CD4-positive, alpha-beta T cell treated with Interferon gamma for 1 hour (primary cell): ENCODE measurements around the gene DMRTA1.
"Not testable (repeated sequence)": the region's sequence is repeated elsewhere in the genome, so short reads cannot be mapped to it uniquely, and the experiment has no call there.

ENCODE experiments used
- DNase-seq: peaks from one replicate; pipeline ENCODE4 v3.0.0-alpha.2; 2020

Gene DMRTA1

GRCh38 chr9:22446589-22446949, at the start of gene DMRTA1:
TSS of gene DMRTA1 (plus strand) at chr9:22446824. CDS start at chr9:22447066, 242 bp downstream.
- no peak for DNase-seq

GRCh38 chr9:22401671-22402070, 45.0 kb upstream of the DMRTA1 start:
- no peak for DNase-seq

DNA sequence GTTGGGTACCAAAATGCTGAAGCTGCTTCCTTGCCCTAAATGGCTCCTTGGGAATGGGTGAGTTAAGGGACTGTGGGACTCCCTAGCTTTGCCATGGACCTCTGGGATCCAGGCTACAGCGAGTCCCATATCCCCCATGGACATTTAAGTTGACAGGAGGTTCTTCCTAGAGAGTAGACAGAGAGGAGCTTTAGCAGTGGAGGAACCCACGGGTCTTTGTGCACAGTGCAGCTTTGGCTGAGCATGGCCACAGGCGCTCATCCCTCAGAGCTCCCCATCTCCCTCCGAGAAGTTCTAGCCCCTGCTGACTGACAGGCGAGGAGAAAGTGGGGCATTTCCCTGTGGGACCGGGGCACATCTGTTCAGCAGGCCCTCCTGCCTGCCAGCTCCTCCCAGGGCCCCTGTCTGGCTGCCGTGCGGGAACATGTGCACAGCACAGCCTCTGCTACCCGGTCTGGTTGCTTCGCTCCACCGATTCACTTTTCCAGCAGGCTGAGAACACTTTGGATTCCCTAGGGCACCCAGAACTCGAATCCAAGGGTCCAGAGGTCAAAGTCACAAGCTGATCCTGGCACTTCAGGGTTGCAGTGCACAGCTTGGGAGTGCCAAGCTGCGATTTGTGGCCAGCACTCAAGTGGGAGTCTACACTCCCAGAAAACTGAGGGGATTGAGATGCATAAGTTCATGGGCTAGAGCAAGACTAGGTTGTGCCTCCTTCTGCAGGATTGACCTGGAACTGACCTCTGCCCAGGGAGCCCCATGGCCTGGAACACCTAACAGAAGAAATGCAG, 40.6 kb upstream of the DMRTA1 start:
- DNase-seq = no peak

DNA sequence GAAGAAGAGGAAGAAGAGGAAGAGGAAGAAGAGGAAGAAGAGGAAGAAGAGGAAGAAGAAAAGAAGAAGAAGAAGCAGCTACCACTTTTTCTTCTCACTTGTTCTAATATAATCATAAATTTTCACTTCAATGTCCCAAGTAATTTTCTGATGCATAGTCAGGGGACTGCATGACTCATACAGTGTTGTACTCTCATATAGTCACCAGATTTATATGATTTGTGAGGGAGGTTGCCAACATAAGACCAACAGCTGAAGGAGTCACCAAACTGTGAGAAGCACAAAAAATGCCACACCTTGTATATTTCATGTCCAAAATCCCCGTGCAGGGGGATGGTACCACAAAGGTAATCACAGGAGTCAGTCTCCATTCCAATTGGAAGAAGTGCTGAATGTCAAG, 32.7 kb upstream of the DMRTA1 start:
- no peak for DNase-seq

GRCh38 chr9:22415941-22416691, 30.5 kb upstream of the DMRTA1 start:
- no peak for DNase-seq

DNA sequence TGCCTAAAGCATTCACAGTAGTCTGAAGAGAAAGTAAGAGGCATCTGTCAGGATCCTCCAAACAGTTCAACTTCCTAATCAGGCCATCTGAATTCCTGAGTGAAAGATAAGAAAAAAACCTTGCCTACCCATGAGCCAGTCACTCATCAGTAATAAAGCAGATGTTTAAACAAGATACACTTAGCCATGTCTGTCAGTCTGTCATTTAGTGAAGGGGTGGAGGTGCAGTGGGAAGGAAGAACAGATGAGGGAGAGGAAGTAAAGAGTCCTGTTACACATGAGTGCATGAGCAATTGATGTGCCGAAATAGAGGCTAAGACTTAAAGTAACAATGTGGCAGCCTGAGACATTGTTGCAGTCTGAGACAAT, 29.9 kb upstream of the DMRTA1 start:
- DNase-seq = no peak

GRCh38 chr9:22423566-22423965, 23.1 kb upstream of the DMRTA1 start:
- DNase-seq = no peak

DNA sequence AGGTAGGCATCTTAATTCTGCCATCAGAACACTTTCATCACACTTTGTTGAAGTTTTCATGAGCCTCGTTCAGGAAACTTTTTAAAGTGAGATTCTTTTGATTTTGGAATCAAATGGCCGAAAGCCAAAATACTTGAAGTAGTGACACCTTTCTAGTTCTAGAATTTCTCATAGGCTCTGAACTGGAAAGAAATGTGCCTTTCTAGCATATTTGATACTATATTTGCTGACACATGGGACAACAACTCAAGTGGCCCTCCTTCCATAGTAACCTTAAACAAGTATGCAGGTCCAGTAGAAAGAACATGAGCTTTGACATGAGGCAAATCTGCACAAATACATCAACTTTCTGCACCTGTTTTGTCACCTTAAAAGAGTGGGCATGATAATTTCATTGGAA, 22.0 kb upstream of the DMRTA1 start:
- no peak for DNase-seq

DNA sequence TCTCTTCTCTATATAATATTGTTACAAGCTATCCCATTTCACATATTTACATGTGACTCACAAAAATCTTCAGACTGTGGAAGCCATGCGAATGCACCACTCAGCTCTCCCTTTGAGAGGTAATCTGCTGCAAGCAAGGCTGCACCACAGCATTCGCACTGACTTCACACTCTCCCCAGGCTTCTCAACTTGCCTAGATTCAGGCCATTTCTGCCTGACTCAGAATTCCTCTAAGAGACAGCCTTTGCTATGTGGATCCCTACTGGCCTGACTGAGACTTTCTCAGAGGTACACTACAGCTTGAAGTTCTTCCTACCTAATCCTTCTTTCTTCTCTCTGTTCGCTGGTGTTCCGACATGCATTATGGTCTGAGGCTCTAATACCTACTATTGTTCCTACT, 21.1 kb upstream of the DMRTA1 start:
- no peak for DNase-seq

GRCh38 chr9:22427226-22427880, 19.3 kb upstream of the DMRTA1 start:
- DNase-seq = no peak

DNA sequence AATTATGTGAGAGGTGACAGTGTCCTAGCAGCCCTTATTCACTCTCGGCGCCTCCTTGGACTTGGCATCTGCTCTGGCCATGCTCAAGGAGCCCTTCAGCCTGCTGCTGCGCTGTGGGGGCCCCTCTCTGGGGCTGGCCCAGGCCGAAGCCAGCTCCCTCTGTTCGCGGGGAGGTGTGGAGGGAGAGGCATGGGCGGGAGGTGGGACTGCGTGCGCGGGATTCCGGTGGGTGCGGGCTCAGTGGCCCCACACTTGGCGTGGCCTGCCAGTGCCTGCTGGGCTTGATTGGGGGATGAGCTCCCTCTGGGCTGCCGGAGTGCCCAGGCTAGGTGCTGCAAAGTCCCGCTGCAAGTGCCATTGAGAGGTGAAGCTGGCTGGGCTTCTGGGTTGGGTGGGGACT, 12.9 kb upstream of the DMRTA1 start:
- DNase-seq = no peak

DNA sequence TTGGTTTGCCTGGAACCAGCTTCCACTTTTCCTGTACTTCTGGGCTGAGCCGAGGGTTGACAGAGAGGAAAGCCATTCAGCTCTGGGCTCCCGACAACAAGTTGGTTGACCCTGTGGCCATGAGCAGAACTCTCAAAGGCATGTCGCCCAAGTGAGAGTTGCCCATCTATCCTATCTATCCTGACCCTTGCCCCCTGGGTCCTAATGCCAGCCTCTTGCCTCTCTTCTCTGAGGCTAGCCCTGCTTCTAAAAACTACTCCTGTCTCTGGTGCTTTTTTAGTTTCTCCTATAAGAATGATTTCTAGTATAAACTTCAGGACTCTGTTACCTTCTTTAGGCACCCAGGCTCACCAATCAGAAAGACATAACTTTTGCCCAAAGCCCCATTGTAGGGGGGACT, 11.4 kb upstream of the DMRTA1 start:
- DNase-seq = not testable (repeated sequence)

DNA sequence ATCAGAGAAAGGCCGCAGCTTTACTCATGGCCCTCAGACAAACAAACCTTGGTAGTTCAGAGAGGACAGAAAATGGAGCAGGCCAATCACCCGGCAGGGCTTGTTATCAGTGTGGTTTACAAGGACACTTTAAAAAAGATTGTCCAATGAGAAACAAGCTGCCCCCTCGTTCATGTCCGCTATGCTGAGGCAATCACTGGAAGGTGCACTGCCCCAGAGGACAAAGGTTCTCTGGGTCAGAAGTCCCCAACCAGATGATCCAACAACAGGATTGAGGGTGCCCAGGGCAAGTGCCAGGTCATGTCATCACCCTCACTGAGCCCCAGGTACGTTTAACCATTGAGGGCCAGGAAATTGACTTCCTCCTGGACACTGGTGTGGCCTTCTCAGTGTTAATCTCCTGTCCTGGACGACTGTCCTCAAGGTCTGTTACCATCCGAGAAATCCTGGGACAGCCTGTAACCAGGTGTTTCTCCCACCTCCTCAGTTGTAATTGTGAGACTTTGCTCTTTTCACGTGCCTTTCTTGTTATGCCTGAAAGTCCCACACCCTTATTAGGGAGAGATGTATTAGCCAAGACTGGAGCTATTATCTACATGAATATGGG, 9.1 kb upstream of the DMRTA1 start:
- DNase-seq = not testable (repeated sequence)

- no peak for DNase-seq
Observed at GRCh38 chr9:22440841-22441240, 5.8 kb upstream of the DMRTA1 start.

- no peak for DNase-seq
Observed at GRCh38 chr9:22446950-22447617, 460 bp downstream of the DMRTA1 start.

DNA sequence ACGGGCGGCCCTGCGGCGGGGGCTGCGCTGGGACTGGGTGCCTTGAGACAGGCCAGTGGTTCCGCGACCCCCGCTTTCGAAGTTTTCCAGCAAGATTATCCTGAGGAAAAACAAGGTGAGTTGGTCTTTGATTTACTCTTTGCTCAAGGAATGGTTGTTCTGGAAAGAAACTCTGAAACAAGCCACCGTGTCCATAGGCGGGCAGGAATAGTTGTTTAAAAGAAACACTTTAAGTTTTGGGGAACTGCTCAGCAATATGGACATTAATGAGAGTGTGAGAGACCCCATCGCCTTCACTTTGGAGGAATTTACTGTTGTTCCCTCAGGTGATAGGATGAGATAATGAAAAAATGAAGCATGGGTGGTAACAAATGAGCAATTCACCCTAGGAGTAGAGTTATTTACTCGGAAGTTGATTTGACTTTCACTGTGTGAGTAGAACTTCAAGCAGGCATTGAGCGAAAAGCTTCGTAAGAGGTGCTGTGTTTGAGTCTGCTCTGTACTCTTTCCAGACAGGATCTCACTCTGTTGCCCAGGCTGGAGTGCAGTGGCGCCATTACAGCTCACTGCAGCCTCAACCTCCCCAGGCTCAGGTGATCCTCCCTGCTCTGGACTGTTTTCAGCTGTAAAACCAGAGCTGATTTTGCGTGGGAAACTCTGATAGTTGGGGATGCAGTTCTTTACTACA, 1.1 kb downstream of the DMRTA1 start:
- no peak for DNase-seq

- no peak for DNase-seq
Observed at GRCh38 chr9:22449719-22450118, 3.1 kb downstream of the DMRTA1 start.

- DNase-seq = no peak
Observed at GRCh38 chr9:22452415-22453010, 5.9 kb downstream of the DMRTA1 start.

DNA sequence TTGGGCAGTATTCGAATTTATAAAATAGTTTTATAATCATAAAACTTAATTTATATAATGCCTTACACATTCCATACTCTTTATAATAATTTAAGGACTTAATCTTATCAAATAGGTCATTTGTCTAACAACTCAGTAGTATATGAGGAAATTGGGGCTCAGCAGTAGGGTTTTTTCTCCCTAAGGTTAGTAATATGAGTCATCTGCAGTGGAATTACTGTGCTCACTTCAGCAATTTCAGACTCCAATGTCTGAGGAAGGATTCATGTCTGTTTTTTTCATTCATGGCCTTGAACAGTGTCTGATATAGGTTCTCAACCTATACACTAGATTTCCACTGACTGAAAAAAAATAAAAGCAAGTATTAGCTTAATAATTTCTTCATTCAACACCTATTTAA, 7.4 kb downstream of the DMRTA1 start:
- no peak for DNase-seq

GRCh38 chr9:22455181-22455580, 8.6 kb downstream of the DMRTA1 start:
- DNase-seq = no peak

GRCh38 chr9:22457448-22457847, 10.8 kb downstream of the DMRTA1 start:
- DNase-seq = no peak

GRCh38 chr9:22463205-22463604, 16.6 kb downstream of the DMRTA1 start:
- DNase-seq = no peak
